Loucy (cell line): ENCODE results near the gene DBT.
"Not testable (repeated sequence)": the region's sequence is repeated elsewhere in the genome, so short reads cannot be mapped to it uniquely, and the experiment has no call there.

ENCODE experiments used
- H2AFZ ChIP-seq: fragments of 200-600 bp; sonication (generic); 2 replicates; pipeline ENCODE4 v1.6.0; 2016; ENCODE audit warnings: antibody characterized with exemption, mild to moderate bottlenecking, low read length, moderate library complexity
- H3F3A ChIP-seq: fragments of 200-600 bp; 2 replicates; pipeline ENCODE4 v1.6.0; 2016; ENCODE audit warnings: antibody characterized with exemption, low read depth, mild to moderate bottlenecking
- H3K27me3 ChIP-seq: fragments of 200-600 bp; sonication (generic); 2 replicates; pipeline ENCODE4 v1.6.1; 2014; ENCODE audit warnings: low read length, mild to moderate bottlenecking; ENCODE audit not compliant: insufficient read depth, poor library complexity, severe bottlenecking
- H3K36me3 ChIP-seq: fragments of 200-600 bp; sonication (generic); 2 replicates; pipeline ENCODE4 v1.6.1; 2016; ENCODE audit warnings: low read length; ENCODE audit not compliant: insufficient read depth
- H3K4me1 ChIP-seq: fragments of 200-600 bp; sonication (generic); 2 replicates; pipeline ENCODE4 v1.5.1; 2014; ENCODE audit warnings: low read length, mild to moderate bottlenecking; ENCODE audit not compliant: insufficient read depth, poor library complexity, severe bottlenecking
- H3K4me2 ChIP-seq: fragments of 200-600 bp; sonication (generic); 2 replicates; pipeline ENCODE4 v1.6.0; 2014; ENCODE audit warnings: antibody characterized with exemption, low read length, low read depth, mild to moderate bottlenecking; ENCODE audit not compliant: poor library complexity, severe bottlenecking
- H3K4me3 ChIP-seq: fragments of 200-600 bp; sonication (generic); 2 replicates; pipeline ENCODE4 v1.5.1; 2014; ENCODE audit warnings: low read length, mild to moderate bottlenecking, mixed read lengths; ENCODE audit not compliant: poor library complexity, severe bottlenecking
- H3K79me2 ChIP-seq: fragments of 200-600 bp; sonication (generic); 2 replicates; pipeline ENCODE4 v1.6.1; 2014; ENCODE audit warnings: low read length; ENCODE audit not compliant: insufficient read depth
- H3K9ac ChIP-seq: fragments of 200-600 bp; sonication (generic); 2 replicates; pipeline ENCODE4 v1.6.0; 2014; ENCODE audit warnings: mild to moderate bottlenecking, low read depth, low read length, moderate library complexity; ENCODE audit not compliant: poor library complexity, severe bottlenecking
- H3K9me2 ChIP-seq: fragments of 200-600 bp; sonication (generic); replicated peaks from 2 replicates; pipeline ENCODE4 v1.6.1; 2016; ENCODE audit warnings: low read depth, low read length, mixed read lengths
- H3K9me3 ChIP-seq: fragments of 200-600 bp; sonication (generic); 2 replicates; pipeline ENCODE4 v1.6.1; 2014; ENCODE audit warnings: mild to moderate bottlenecking, antibody characterized with exemption, low read length, low read depth; ENCODE audit not compliant: insufficient read depth
- H4K20me1 ChIP-seq: fragments of 200-600 bp; sonication (generic); 2 replicates; pipeline ENCODE4 v1.6.0; 2014; ENCODE audit warnings: antibody characterized with exemption, low read length, mild to moderate bottlenecking; ENCODE audit not compliant: insufficient read depth, poor library complexity, severe bottlenecking
- CTCF ChIP-seq: fragments of 200-600 bp; sonication (generic); conservative IDR thresholded peaks from 2 replicates; pipeline ENCODE4 v1.5.1; 2014; ENCODE audit warnings: mild to moderate bottlenecking, antibody characterized with exemption, low read length
- EZH2phosphoT487 ChIP-seq: fragments of 200-600 bp; IDR thresholded peaks from 2 replicates; pipeline ENCODE4 v1.6.1; 2018; ENCODE audit warnings: antibody characterized with exemption, mild to moderate bottlenecking, moderate library complexity, borderline replicate concordance

DBT gene

GRCh38 chr1:100261686-100262085, 12.1 kb upstream of the DBT start:
- TF ChIP-seq CTCF, result no peak
- no peak for TF ChIP-seq EZH2phosphoT487

GRCh38 chr1:100258427-100258826, 8.8 kb upstream of the DBT start:
- H3K4me3 ChIP-seq, H4K20me1 ChIP-seq, H3K9me3 ChIP-seq, H2AFZ ChIP-seq, H3K4me2 ChIP-seq, H3K9me2 ChIP-seq, H3K4me1 ChIP-seq, H3F3A ChIP-seq, H3K79me2 ChIP-seq, H3K9ac ChIP-seq, H3K27me3 ChIP-seq, H3K36me3 ChIP-seq: not testable (repeated sequence)

More at GRCh38 chr1:100261686-100262085, 12.1 kb upstream of the DBT start:
- no peaks in the 10 kb centered on the region for H3K9me3 ChIP-seq
- no peak overlapping the region for H3K4me2 ChIP-seq
- H3K79me2 ChIP-seq, result peaks cover 13% of the 10 kb centered on the region
- H3K27me3 ChIP-seq, result no peaks in the 10 kb centered on the region
- no peaks in the 10 kb centered on the region for H3K9me2 ChIP-seq
- no peak overlapping the region for H2AFZ ChIP-seq
- no peak overlapping the region for H3K9ac ChIP-seq
- peaks cover 11% of the 10 kb centered on the region for H3K4me1 ChIP-seq
- no peaks in the 10 kb centered on the region for H3K36me3 ChIP-seq
- no peaks in the 10 kb centered on the region for H3F3A ChIP-seq
- peaks cover 5% of the 10 kb centered on the region for H4K20me1 ChIP-seq
- H3K4me3 ChIP-seq, result no peak overlapping the region

GRCh38 chr1:100256273-100256672, 6.6 kb upstream of the DBT start:
- H3K4me2 ChIP-seq, H3K9me2 ChIP-seq, H3K36me3 ChIP-seq, H3K9me3 ChIP-seq, H2AFZ ChIP-seq, H3K9ac ChIP-seq, H3F3A ChIP-seq, H4K20me1 ChIP-seq, H3K4me1 ChIP-seq, H3K4me3 ChIP-seq, H3K27me3 ChIP-seq, H3K79me2 ChIP-seq: not testable (repeated sequence)

- no peak overlapping the region for H3K9ac ChIP-seq
- peaks cover 3% of the 10 kb centered on the region; the same call in 1 of the 2 replicates for H3F3A ChIP-seq
- no peak overlapping the region for H3K4me3 ChIP-seq
- H4K20me1 ChIP-seq, result no peaks in the 10 kb centered on the region
- H3K9me2 ChIP-seq, result no peaks in the 10 kb centered on the region
- H3K79me2 ChIP-seq, result peaks cover 10% of the 10 kb centered on the region
- H3K27me3 ChIP-seq, result no peaks in the 10 kb centered on the region
- no peak for TF ChIP-seq EZH2phosphoT487
- no peak for TF ChIP-seq CTCF
- peaks cover 9% of the 10 kb centered on the region for H3K4me1 ChIP-seq
- H3K9me3 ChIP-seq, result no peaks in the 10 kb centered on the region
- no peak overlapping the region for H2AFZ ChIP-seq
- no peak overlapping the region for H3K4me2 ChIP-seq
- no peaks in the 10 kb centered on the region for H3K36me3 ChIP-seq
These were observed 3.9 kb upstream of the DBT start for GRCh38 chr1:100253552-100253951.
